CD4-positive, alpha-beta T cell (primary cell): ENCODE results near the gene IGDCC3. TPM values are rescaled to one million over a fixed set of nuclear protein-coding genes. Genes with fewer than 3 reads are reported as not detected.

Source experiments
- ATAC-seq: fragments of 200-7000 bp; cut with Tn5 transposase; one replicate; pipeline ENCODE4 v1.10.0; 2022; ENCODE audit warnings: mild to moderate bottlenecking; ENCODE audit not compliant: poor library complexity
- CTCF ChIA-PET: fragments of 350-600 bp; sonication (Branson Sonifier 250); formaldehyde crosslinking; loops from one replicate; lab custom pipeline; 2021; ENCODE audit warnings: antibody characterized with exemption, inconsistent platforms; lab: Charles Lee
- POLR2A ChIA-PET: fragments of 350-600 bp; sonication (Branson Sonifier 250); formaldehyde crosslinking; loops from one replicate; lab custom pipeline; 2021; ENCODE audit warnings: antibody characterized with exemption, inconsistent platforms; lab: Charles Lee
- DNase-seq, 14 experiments: peaks; one replicate each; pipeline ENCODE4 v3.0.0-alpha.2; 2013 to 2020; ENCODE audit warnings: mixed read lengths in 2 of 14
- H3K27ac ChIP-seq, 2 donors: one replicate each; pipeline versions ENCODE4 v1.5.1 to v1.7.0; 2013; ENCODE audit warnings: low read length in 2 of 2, low read depth in 1 of 2, mild to moderate bottlenecking in 1 of 2
- H3K27me3 ChIP-seq, 2 experiments: 1 replicate in 1 of 2; 2 replicates in 1 of 2; pipeline versions ENCODE4 v1.6.1 to v1.7.0; 2013; ENCODE audit warnings: low read length in 2 of 2, control low read depth in 1 of 2, mild to moderate bottlenecking in 1 of 2, moderate library complexity in 1 of 2; ENCODE audit not compliant: insufficient read depth in 2 of 2, control insufficient read depth in 1 of 2
- H3K36me3 ChIP-seq: one replicate; pipeline ENCODE4 v1.6.1; 2013; ENCODE audit warnings: low read length, control low read depth; ENCODE audit not compliant: insufficient read depth
- H3K4me1 ChIP-seq: one replicate; pipeline ENCODE4 v1.6.1; 2013; ENCODE audit warnings: low read length, control low read depth; ENCODE audit not compliant: insufficient read depth
- H3K4me3 ChIP-seq: one replicate; pipeline ENCODE4 v1.5.1; 2013; ENCODE audit warnings: mild to moderate bottlenecking, low read length, moderate library complexity
- H3K9me3 ChIP-seq, 2 experiments: 1 replicate in 1 of 2; 2 replicates in 1 of 2; pipeline versions ENCODE4 v1.6.1 to v1.7.0; 2013; ENCODE audit warnings: low read length in 2 of 2, mild to moderate bottlenecking in 2 of 2, control low read depth in 1 of 2, moderate library complexity in 1 of 2; ENCODE audit not compliant: control insufficient read depth in 1 of 2, insufficient read depth in 1 of 2
- H3K27ac Mint-ChIP-seq: one replicate; pipeline ENCODE4 v1.8.0; 2020; ENCODE audit warnings: mixed read lengths
- H3K27me3 Mint-ChIP-seq: one replicate; pipeline ENCODE4 v1.8.0; 2021; ENCODE audit warnings: mixed read lengths
- H3K36me3 Mint-ChIP-seq: one replicate; pipeline ENCODE4 v1.8.0; 2021; ENCODE audit warnings: low read depth, mixed read lengths
- H3K4me1 Mint-ChIP-seq: one replicate; pipeline ENCODE4 v1.8.0; 2021; ENCODE audit warnings: low read depth, mixed read lengths
- H3K4me3 Mint-ChIP-seq: one replicate; pipeline ENCODE4 v1.8.0; 2020; ENCODE audit warnings: mild to moderate bottlenecking, mixed read lengths
- H3K9me3 Mint-ChIP-seq: one replicate; pipeline ENCODE4 v1.8.0; 2020; ENCODE audit warnings: mixed read lengths
- intact Hi-C, 2 experiments: fragments of 100-400 bp; cut with DNase I in 1 of 2; cut with micrococcal nuclease in 1 of 2; formaldehyde crosslinking; loops; one replicate each; pipeline versions ENCODE4 v1.15.1 to v1.9.0; 2023 to 2025; cut with DNase I, micrococcal nuclease
- total RNA-seq, 174 experiments: library from RNA in 2 of 174; stranded (reverse) in 2 of 174; gene quantifications; one replicate each; pipeline ENCODE4 v1.2.3 and lab custom pipeline; 2021 to 2026
- TF ChIP-seq, protein P1 (sequence below): fragments of 200-600 bp; IDR thresholded peaks from one replicate; pipeline ENCODE4 v1.8.0; 2022; ENCODE audit warnings: antibody characterized with exemption, mild to moderate bottlenecking

IGDCC3 gene
- total RNA-seq, 2 experiments from 2014 or later = not detected

DNA sequence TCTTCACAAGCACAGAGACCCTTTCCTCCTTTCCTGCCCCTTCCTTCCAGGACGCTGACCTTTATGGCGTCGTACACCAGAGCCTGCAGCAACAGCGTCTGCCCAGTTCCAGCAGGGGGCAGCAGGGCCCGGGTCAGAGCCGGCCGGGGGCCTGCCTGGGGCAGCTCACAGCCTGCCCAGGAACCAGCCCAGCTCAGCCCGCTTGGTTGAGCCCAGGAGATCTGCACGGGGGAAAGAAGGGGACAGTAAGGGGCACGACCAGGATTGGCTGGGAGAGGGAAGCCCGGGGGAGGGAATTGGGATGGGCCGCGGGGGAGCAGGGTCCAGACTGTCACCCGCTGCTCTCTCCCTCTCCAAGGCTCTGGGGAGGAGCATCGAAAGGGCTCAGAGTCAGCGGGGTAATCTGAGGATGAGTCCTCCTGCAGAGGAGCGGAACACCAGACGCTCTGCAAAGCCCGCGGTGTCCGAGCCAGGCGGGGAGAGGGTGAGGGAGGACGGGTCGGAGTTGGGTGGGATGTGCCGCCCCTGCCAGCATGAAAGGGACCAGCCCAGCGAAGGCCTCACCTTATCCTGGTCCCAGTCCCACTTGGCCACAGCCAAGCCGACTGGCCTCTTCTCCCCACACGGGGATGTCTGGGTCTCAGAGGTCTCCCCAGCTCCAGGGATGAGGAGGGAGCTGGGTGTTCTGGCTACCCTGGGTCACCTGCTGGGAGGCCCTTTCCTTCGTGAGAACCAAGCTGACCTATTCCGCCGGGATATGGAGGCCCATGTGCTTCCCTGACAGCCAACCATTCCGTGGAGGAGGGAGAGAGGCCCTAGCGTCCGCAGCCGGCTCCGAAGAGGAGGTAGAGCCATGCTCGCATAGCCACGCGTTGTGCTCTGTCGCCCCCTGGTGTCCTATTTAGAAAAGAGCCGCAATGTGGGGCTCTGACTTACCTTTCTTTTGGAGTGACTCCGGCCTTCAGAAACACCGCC is 7.4 kb upstream of the IGDCC3 start:
- TF ChIP-seq, protein P1, sequence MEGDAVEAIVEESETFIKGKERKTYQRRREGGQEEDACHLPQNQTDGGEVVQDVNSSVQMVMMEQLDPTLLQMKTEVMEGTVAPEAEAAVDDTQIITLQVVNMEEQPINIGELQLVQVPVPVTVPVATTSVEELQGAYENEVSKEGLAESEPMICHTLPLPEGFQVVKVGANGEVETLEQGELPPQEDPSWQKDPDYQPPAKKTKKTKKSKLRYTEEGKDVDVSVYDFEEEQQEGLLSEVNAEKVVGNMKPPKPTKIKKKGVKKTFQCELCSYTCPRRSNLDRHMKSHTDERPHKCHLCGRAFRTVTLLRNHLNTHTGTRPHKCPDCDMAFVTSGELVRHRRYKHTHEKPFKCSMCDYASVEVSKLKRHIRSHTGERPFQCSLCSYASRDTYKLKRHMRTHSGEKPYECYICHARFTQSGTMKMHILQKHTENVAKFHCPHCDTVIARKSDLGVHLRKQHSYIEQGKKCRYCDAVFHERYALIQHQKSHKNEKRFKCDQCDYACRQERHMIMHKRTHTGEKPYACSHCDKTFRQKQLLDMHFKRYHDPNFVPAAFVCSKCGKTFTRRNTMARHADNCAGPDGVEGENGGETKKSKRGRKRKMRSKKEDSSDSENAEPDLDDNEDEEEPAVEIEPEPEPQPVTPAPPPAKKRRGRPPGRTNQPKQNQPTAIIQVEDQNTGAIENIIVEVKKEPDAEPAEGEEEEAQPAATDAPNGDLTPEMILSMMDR = peak; percentile 75
- DNase-seq (peak; percentile 72 to 90 (median 81)), ATAC-seq (peak; percentile 93)
- Histone ChIP-seq H3K4me3 (peak overlapping the region; percentile 83), H3K27ac (peak overlapping the region in 1 of 2 donors; percentile 15), H3K9me3 (no peaks in the 10 kb centered on the region), H3K27me3 (peaks cover 3 to 5% of the 10 kb centered on the region in 2 experiments), H3K36me3 (no peaks in the 10 kb centered on the region), H3K4me1 (peaks cover 17% of the 10 kb centered on the region)
- Mint-ChIP-seq H3K36me3 (no peaks in the 10 kb centered on the region), H3K27ac (no peak overlapping the region), H3K4me1 (peaks cover 4% of the 10 kb centered on the region), H3K4me3 (peak overlapping the region; percentile 95), H3K9me3 (no peaks in the 10 kb centered on the region), H3K27me3 (peaks cover 29% of the 10 kb centered on the region)
- ChIA-PET CTCF (interaction anchor here (0.6 to 1.8 kb wide), 12 partner anchors 9 to 757 kb away, joined by 3 to 21 read pairs (median 4); partner anchors contain the start of gene PDCD7), POLR2A (interaction anchor here (1.1 to 1.9 kb wide), 3 partner anchors 64 to 80 kb away, joined by 5 to 7 read pairs (median 5); partner anchors contain the start of gene RNU5B-1)
- intact Hi-C loops = loop anchor here (1.0 to 5.0 kb wide), 7 partner anchors 66 to 653 kb away; partner anchors contain the start of gene CLPX (in 1 of the 2)

DNA sequence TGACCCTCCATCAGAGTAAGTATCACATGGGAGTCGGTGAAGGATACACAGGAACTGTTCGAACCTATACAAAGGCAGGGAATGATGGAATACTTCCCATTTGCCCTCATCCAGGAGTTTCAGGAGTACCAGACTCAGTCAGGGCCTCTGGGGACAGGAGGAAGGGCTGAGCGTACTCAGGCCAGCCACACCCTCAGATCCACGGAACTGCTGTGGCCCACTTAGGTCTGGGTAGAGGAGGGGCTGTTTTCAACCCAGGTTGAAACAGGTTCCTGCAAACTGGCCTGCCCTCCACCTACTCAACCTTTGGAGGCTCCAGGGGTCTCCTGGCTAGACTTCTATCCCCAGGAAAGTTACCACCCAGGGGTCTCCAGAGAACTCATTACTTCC is 6.7 kb upstream of the IGDCC3 start:
- intact Hi-C loops = loop anchor here in 1 of 2 experiments (2.0 kb wide), 2 partner anchors 330 to 352 kb away; no protein-coding TSS in a partner anchor
- CTCF ChIA-PET = interaction anchor here (1.2 to 1.8 kb wide), 2 partner anchors 8 to 66 kb away, joined by 4 to 21 read pairs; no protein-coding TSS in a partner anchor
- POLR2A ChIA-PET = interaction anchor here (1.1 to 1.9 kb wide), 3 partner anchors 64 to 80 kb away, joined by 5 to 7 read pairs (median 5); partner anchors contain the start of gene RNU5B-1

DNA sequence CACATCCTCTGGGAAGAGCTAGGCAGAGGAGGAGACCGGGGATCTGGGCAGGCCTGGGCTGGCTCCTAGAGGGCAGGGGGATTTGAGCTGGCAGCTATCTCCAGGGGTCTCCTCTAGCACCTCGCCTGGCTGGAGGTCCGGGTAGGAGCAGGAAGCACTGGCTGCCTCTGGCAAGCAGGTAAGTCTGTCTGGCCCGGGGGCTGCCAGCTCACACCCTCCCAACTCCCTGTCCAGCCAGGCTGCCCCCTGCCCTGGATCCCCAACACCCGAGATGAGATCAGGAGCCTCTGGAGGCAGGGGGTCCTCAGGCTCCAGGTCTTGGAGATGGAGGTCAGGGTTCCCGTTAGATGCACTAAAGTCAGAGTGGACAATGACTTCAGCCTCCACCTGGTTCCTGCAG is 6.2 kb upstream of the IGDCC3 start:
- peaks cover 7 to 9% of the 10 kb centered on the region in 2 experiments for H3K27me3 ChIP-seq
- no peak overlapping the region for H3K27ac Mint-ChIP-seq
- CTCF ChIA-PET = no interaction called here

More for the DNA sequence above, 6.7 kb upstream of the IGDCC3 start:
- DNase-seq = no peak
- peaks cover 4% of the 10 kb centered on the region for H3K4me1 Mint-ChIP-seq
- H3K36me3 Mint-ChIP-seq = no peaks in the 10 kb centered on the region
- H3K27me3 Mint-ChIP-seq = peaks cover 34% of the 10 kb centered on the region
- H3K27ac Mint-ChIP-seq = no peak overlapping the region
- no peak for ATAC-seq
- Histone ChIP-seq H3K9me3 (no peaks in the 10 kb centered on the region), H3K4me1 (peaks cover 17% of the 10 kb centered on the region), H3K4me3 (peak overlapping the region; percentile 83), H3K27me3 (peaks cover 4 to 5% of the 10 kb centered on the region in 2 experiments), H3K36me3 (no peaks in the 10 kb centered on the region), H3K27ac (no peak overlapping the region)
- H3K9me3 Mint-ChIP-seq = no peaks in the 10 kb centered on the region
- H3K4me3 Mint-ChIP-seq = peak overlapping the region; percentile 95
- TF ChIP-seq, protein P1 = no peak

More for the DNA sequence above, 6.2 kb upstream of the IGDCC3 start:
- Mint-ChIP-seq H3K9me3 (no peaks in the 10 kb centered on the region), H3K36me3 (no peaks in the 10 kb centered on the region), H3K4me3 (peak overlapping the region; percentile 65), H3K4me1 (peaks cover 4% of the 10 kb centered on the region), H3K27me3 (peaks cover 32% of the 10 kb centered on the region)
- no peak for ATAC-seq
- Histone ChIP-seq H3K36me3 (no peaks in the 10 kb centered on the region), H3K9me3 (no peaks in the 10 kb centered on the region), H3K27ac (no peak overlapping the region), H3K4me1 (peaks cover 17% of the 10 kb centered on the region), H3K4me3 (no peak overlapping the region)
- no peak for DNase-seq
- intact Hi-C loops = loop anchor here in 1 of 2 experiments (2.0 kb wide), 2 partner anchors 329 to 351 kb away; no protein-coding TSS in a partner anchor
- POLR2A ChIA-PET = interaction anchor here (1.9 kb wide), 1 partner anchor 63 kb away, joined by 5 read pairs; no protein-coding TSS in a partner anchor
- TF ChIP-seq, protein P1 = no peak
